ENCODE measurements around the gene ITFG1. TPM values are rescaled to one million over a fixed set of nuclear protein-coding genes. Genes with fewer than 3 reads are reported as not detected.

Gene ITFG1
- polyA plus RNA-seq, 3 donors, result 28.9 to 62.5 (median 35.3) TPM

GRCh38 chr16:47260503-47260902 is 200.4 kb downstream of the ITFG1 start:
- Mint-ChIP-seq H3K27ac (no peak overlapping the region), H3K4me3 (no peak overlapping the region), H3K4me1 (no peaks in the 10 kb centered on the region), H3K27me3 (ENCODE audit: low read depth in 3 of 3) (peaks cover 0 to 2% (median 0%) of the 10 kb centered on the region in 3 donors), H3K9me3 (no peaks in the 10 kb centered on the region), H3K36me3 (peaks cover 40 to 48% of the 10 kb centered on the region in 2 donors)
- intact Hi-C loops (cut with micrococcal nuclease), result no loop called here
- no peaks in the 10 kb centered on the region for H4K20me1 ChIP-seq (ENCODE audit: insufficient read depth, low read length)
- no peak overlapping the region for H2AFZ ChIP-seq (ENCODE audit: insufficient read depth, low read depth, low read length, poor library complexity, severe bottlenecking)
- no peak for TF ChIP-seq CTCF (IDR thresholded peaks at IDR 0.05)
- no peak overlapping the region for H3K4me3 ChIP-seq (replicated peaks in 1 of 3; ENCODE audit: low read depth in 2 of 3, low read length in 3 of 3)
- no peaks in the 10 kb centered on the region for H3K79me2 ChIP-seq (ENCODE audit: insufficient read depth, low read length)
- H3K27me3 ChIP-seq (ENCODE audit: control insufficient read depth in 2 of 2, insufficient read depth in 2 of 2, low read length in 2 of 2), result no peaks in the 10 kb centered on the region
- H3K9me3 ChIP-seq (replicated peaks in 1 of 2; ENCODE audit: control insufficient read depth in 1 of 2, insufficient read depth in 1 of 2, low read length in 2 of 2), result no peaks in the 10 kb centered on the region
- H3K4me2 ChIP-seq (replicated peaks; ENCODE audit: extremely low read depth, low read length, poor library complexity, severe bottlenecking), result no peak overlapping the region
- H3K36me3 ChIP-seq (replicated peaks in 1 of 2; ENCODE audit: control insufficient read depth in 1 of 2, insufficient read depth in 2 of 2, low read length in 2 of 2), result peaks cover 22 to 60% of the 10 kb centered on the region in 2 donors
- no peak overlapping the region for H3K27ac ChIP-seq (ENCODE audit: low read depth in 1 of 2, low read length in 2 of 2)
- H3K4me1 ChIP-seq (ENCODE audit: control insufficient read depth in 1 of 2, insufficient read depth in 2 of 2, low read length in 2 of 2), result no peaks in the 10 kb centered on the region
- 100% methylated on average over 4 of the region's 11 CpGs for WGBS (ENCODE audit: insufficient coverage)
- DNase-seq, result no peak
- no peak overlapping the region for H3K9ac ChIP-seq (ENCODE audit: insufficient read depth, low read length, poor library complexity, severe bottlenecking)

- H3K27ac Mint-ChIP-seq, result no peak overlapping the region
These were observed 201.9 kb downstream of the ITFG1 start for GRCh38 chr16:47258874-47259461.

More at GRCh38 chr16:47258874-47259461, 201.9 kb downstream of the ITFG1 start:
- no peak for DNase-seq
- Histone ChIP-seq H3K4me1 (ENCODE audit: control insufficient read depth in 1 of 2, insufficient read depth in 2 of 2, low read length in 2 of 2) (no peaks in the 10 kb centered on the region), H3K27me3 (ENCODE audit: control insufficient read depth in 2 of 2, insufficient read depth in 2 of 2, low read length in 2 of 2) (no peaks in the 10 kb centered on the region), H3K9me3 (replicated peaks in 1 of 2; ENCODE audit: control insufficient read depth in 1 of 2, insufficient read depth in 1 of 2, low read length in 2 of 2) (no peaks in the 10 kb centered on the region), H3K4me2 (replicated peaks; ENCODE audit: extremely low read depth, low read length, poor library complexity, severe bottlenecking) (no peak overlapping the region), H3K27ac (ENCODE audit: low read depth in 1 of 2, low read length in 2 of 2) (no peak overlapping the region), H3K36me3 (replicated peaks in 1 of 2; ENCODE audit: control insufficient read depth in 1 of 2, insufficient read depth in 2 of 2, low read length in 2 of 2) (peaks cover 22 to 65% of the 10 kb centered on the region in 2 donors), H3K4me3 (replicated peaks in 1 of 3; ENCODE audit: low read depth in 2 of 3, low read length in 3 of 3) (no peak overlapping the region), H2AFZ (ENCODE audit: insufficient read depth, low read depth, low read length, poor library complexity, severe bottlenecking) (no peak overlapping the region), H4K20me1 (ENCODE audit: insufficient read depth, low read length) (no peaks in the 10 kb centered on the region), H3K9ac (ENCODE audit: insufficient read depth, low read length, poor library complexity, severe bottlenecking) (no peak overlapping the region), H3K79me2 (ENCODE audit: insufficient read depth, low read length) (no peaks in the 10 kb centered on the region)
- intact Hi-C loops (cut with micrococcal nuclease), result no loop called here
- no CpG with 5 or more reads among the region's 2 CpGs for WGBS (ENCODE audit: insufficient coverage)
- peak; percentile 74 for TF ChIP-seq CTCF (IDR thresholded peaks at IDR 0.05)
- Mint-ChIP-seq H3K4me1 (no peaks in the 10 kb centered on the region), H3K4me3 (no peak overlapping the region), H3K9me3 (no peaks in the 10 kb centered on the region), H3K36me3 (peaks cover 37 to 50% of the 10 kb centered on the region in 2 donors), H3K27me3 (ENCODE audit: low read depth in 3 of 3) (peaks cover 0 to 2% (median 0%) of the 10 kb centered on the region in 3 donors)

Data from CD14-positive monocyte (primary cell).